SU-DHL-6 (cell line): ENCODE measurements around the gene ACADSB.

ENCODE experiments used
- CTCF ChIP-seq: fragments of 200-600 bp; sonication (generic); IDR thresholded peaks from one replicate; pipeline ENCODE4 v1.5.1; 2017; ENCODE audit warnings: antibody characterized with exemption, mild to moderate bottlenecking, low read length, moderate library complexity; ENCODE audit not compliant: insufficient read depth, poor library complexity, severe bottlenecking
- EZH2phosphoT487 ChIP-seq: fragments of 200-600 bp; sonication (generic), shearing (Covaris generic); conservative IDR thresholded peaks from 2 replicates; pipeline ENCODE4 v1.6.1; 2018; ENCODE audit warnings: mild to moderate bottlenecking, antibody characterized with exemption, low read length, moderate library complexity, mixed read lengths

GRCh38 chr10:122998360-122998917 lies 10.4 kb upstream of the ACADSB start:
- no peak for TF ChIP-seq CTCF
- no peak for TF ChIP-seq EZH2phosphoT487
